ENCODE data around the gene RAB7A. TPM values are rescaled to one million over a fixed set of nuclear protein-coding genes. Genes with fewer than 3 reads are reported as not detected.

RAB7A gene
- total RNA-seq, 1 experiment from 2014 or later = 233 TPM

- intact Hi-C loops (cut with micrococcal nuclease) = no loop called here
- ChIA-PET POLR2A (no interaction called here), CTCF (no interaction called here), RAD21 (ENCODE audit: low non-redundant PET in 1 of 2, low total read pairs in 2 of 2, uncharacterized antibody in 2 of 2, unreplicated experiment in 2 of 2) (no interaction called here)
- BruUV-seq (replicated peaks) = no TSS peak
- Histone ChIP-seq H3K4me2 (ENCODE audit: low read length) (no peak overlapping the region), H4K20me1 (ENCODE audit: insufficient read depth) (peaks cover 8% of the 10 kb centered on the region), H3K9me3 (ENCODE audit: control insufficient read depth in 1 of 2, insufficient read depth in 1 of 2, low read depth in 1 of 2, low read length in 2 of 2) (no peaks in the 10 kb centered on the region), H2AFZ (ENCODE audit: low read depth, low read length, poor library complexity, severe bottlenecking) (no peak overlapping the region), H3K27me3 (ENCODE audit: insufficient read depth, low read length) (no peaks in the 10 kb centered on the region), H3K36me3 (ENCODE audit: control insufficient read depth in 1 of 2, insufficient read depth in 2 of 2, low read length in 2 of 2) (no peaks in the 10 kb centered on the region), H3K9ac (ENCODE audit: low read length) (no peak overlapping the region), H3K27ac (ENCODE audit: low read depth, low read length) (no peak overlapping the region), H3K4me1 (ENCODE audit: control insufficient read depth in 1 of 2, insufficient read depth in 2 of 2, low read length in 2 of 2) (peaks cover 10 to 22% of the 10 kb centered on the region in 2 experiments), H3K9me2 (ENCODE audit: insufficient read depth) (no peaks in the 10 kb centered on the region), H3K79me2 (ENCODE audit: insufficient read depth, low read length) (peaks cover 25% of the 10 kb centered on the region), H3K4me3 (replicated peaks in 1 of 2; ENCODE audit: low read depth in 1 of 2, low read length in 2 of 2) (no peak overlapping the region)
- no peak for ATAC-seq
- no peak for TF ChIP-seq RAD21 (IDR thresholded peaks at IDR 0.05; ENCODE audit: low read depth)
- TF ChIP-seq FOSL1 (IDR thresholded peaks at IDR 0.05; ENCODE audit: low read depth) = no peak
- TF ChIP-seq EZH2 (IDR thresholded peaks at IDR 0.05) = no peak
- no peak for TF ChIP-seq ZFX (IDR thresholded peaks at IDR 0.05)
- TF ChIP-seq JUND (IDR thresholded peaks at IDR 0.05) = no peak
- no peak for TF ChIP-seq TCF7L2 (IDR thresholded peaks at IDR 0.05; ENCODE audit: borderline replicate concordance, extremely low read depth, insufficient read depth, insufficient read length)
- DNase-seq (ENCODE audit: low read depth, low spot score) = no peak
Measured at GRCh38 chr3:128723477-128723876, 2.5 kb upstream of the RAB7A start.

GRCh38 chr3:128725547-128726022, 398 bp upstream of the RAB7A start:
- Histone ChIP-seq H3K27ac (ENCODE audit: low read depth, low read length) (no peak overlapping the region), H3K4me3 (replicated peaks in 1 of 2; ENCODE audit: low read depth in 1 of 2, low read length in 2 of 2) (peak overlapping the region; percentile 86 to 91; a peak in 3 of 4 replicates), H2AFZ (ENCODE audit: low read depth, low read length, poor library complexity, severe bottlenecking) (peak overlapping the region; percentile 76), H3K9ac (ENCODE audit: low read length) (peak overlapping the region; percentile 97; the same call in 1 of the 2 replicates), H3K27me3 (ENCODE audit: insufficient read depth, low read length) (no peaks in the 10 kb centered on the region), H3K4me2 (ENCODE audit: low read length) (peak overlapping the region; percentile 74), H4K20me1 (ENCODE audit: insufficient read depth) (peaks cover 22% of the 10 kb centered on the region), H3K9me2 (ENCODE audit: insufficient read depth) (no peaks in the 10 kb centered on the region), H3K79me2 (ENCODE audit: insufficient read depth, low read length) (peaks cover 46% of the 10 kb centered on the region), H3K36me3 (ENCODE audit: control insufficient read depth in 1 of 2, insufficient read depth in 2 of 2, low read length in 2 of 2) (no peaks in the 10 kb centered on the region), H3K9me3 (ENCODE audit: control insufficient read depth in 1 of 2, insufficient read depth in 1 of 2, low read depth in 1 of 2, low read length in 2 of 2) (no peaks in the 10 kb centered on the region), H3K4me1 (ENCODE audit: control insufficient read depth in 1 of 2, insufficient read depth in 2 of 2, low read length in 2 of 2) (peaks cover 10 to 25% of the 10 kb centered on the region in 2 experiments)
- no peak for ATAC-seq
- POLR2A ChIA-PET = interaction anchor here (0.6 to 1.3 kb wide), 2 partner anchors 45 to 51 kb away, joined by 3 to 5 read pairs; no protein-coding TSS in a partner anchor
- no peak for DNase-seq (ENCODE audit: low read depth, low spot score)
- CTCF ChIA-PET = interaction anchor here (1.5 kb wide), 1 partner anchor 45 kb away, joined by 8 read pairs; no protein-coding TSS in a partner anchor
- intact Hi-C loops (cut with micrococcal nuclease) = loop anchor here (5.0 kb wide), 1 partner anchor 43 kb away; no protein-coding TSS in a partner anchor
- RAD21 ChIA-PET (ENCODE audit: low non-redundant PET in 1 of 2, low total read pairs in 2 of 2, uncharacterized antibody in 2 of 2, unreplicated experiment in 2 of 2) = no interaction called here
- BruUV-seq (replicated peaks) = no TSS peak
- no peak for TF ChIP-seq ELF1 (IDR thresholded peaks at IDR 0.05; ENCODE audit: borderline replicate concordance, low read depth)
- TF ChIP-seq ATF3 (IDR thresholded peaks at IDR 0.05) = no peak
- TF ChIP-seq REST (IDR thresholded peaks at IDR 0.05; ENCODE audit: low read depth) = no peak
- peak; percentile 20 for TF ChIP-seq POLR2A (IDR thresholded peaks at IDR 0.05; ENCODE audit: borderline replicate concordance, extremely low read depth, insufficient read depth, insufficient read length)
- peak; percentile 66 for TF ChIP-seq ZBTB33 (IDR thresholded peaks at IDR 0.05; ENCODE audit: extremely low read depth, insufficient replicate concordance, low read length)
- TF ChIP-seq CTCF (IDR thresholded peaks at IDR 0.05 in 2 of 3, conservative IDR thresholded peaks at IDR 0.05 in 1 of 3; ENCODE audit: borderline replicate concordance in 1 of 3, insufficient read depth in 1 of 3, low read depth in 2 of 3, low read length in 2 of 3) = no peak

Data from HCT116 (cell line).